Frontal cortex (tissue), 4 donors: Measurements from ENCODE around the gene ITPR1. TPM values are rescaled to one million over a fixed set of nuclear protein-coding genes. Genes with fewer than 3 reads are reported as not detected.

Experiments used
- DNase-seq, 2 donors: peaks; one replicate each; pipeline ENCODE4 v3.0.0; 2012; ENCODE audit warnings: low spot score in 2 of 2
- FAIRE-seq: peaks from 2 replicates; lab custom pipeline; 2012; peaks lifted over from hg19 to GRCh38; lab: Jason Lieb, UNC
- total RNA-seq: library from RNA; depleted of rRNA; stranded (reverse); fragments of >200 nt; gene quantifications from one replicate; pipeline ENCODE4 v1.2.3, GENCODE V29; 2014
- donor health status: control.
- donor health status: control.
- donor health status: control.

ITPR1 gene
- total RNA-seq, 1 donor from 2014 or later: 70.9 TPM

DNA sequence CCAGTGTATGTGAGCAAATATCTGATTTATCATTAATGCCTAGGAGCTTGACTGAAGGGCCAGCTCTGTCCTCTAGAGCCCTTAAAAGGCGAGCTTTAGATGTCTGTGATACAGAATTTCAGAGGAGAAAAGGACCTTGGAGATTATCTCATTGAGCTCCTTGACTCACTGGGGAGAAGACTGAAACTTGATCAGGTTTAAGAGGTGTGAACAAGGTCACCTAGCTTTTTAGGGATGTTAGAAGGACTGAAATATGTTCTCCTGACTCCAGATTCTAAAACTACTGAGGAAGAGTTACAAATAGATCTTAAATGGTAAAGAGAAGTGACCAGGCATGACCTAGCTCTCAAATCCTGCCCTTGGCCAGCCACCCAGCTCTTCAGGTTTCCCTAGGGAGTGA is 292.4 kb downstream of the ITPR1 start:
- FAIRE-seq: no peak
- DNase-seq: no peak

DNA sequence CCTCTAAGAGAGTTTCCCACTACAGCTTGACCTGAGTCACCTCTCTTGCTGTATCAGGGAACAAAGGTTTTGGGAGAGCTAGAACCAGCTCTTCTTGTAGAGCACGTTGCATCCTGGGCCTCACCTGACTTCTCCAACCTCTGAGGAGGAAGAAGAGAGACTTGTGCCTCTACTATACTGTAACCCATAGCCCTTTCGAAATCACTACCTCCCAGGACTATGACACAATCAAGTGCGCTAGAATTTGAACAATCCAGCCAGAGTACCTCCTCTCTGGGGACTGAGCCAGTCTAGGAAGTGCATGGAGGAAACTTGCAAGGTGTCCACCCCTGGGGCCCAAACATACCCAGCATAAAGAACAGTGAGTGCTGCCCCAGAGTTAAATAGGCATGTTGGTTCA is 293.3 kb downstream of the ITPR1 start:
- FAIRE-seq (no peak), DNase-seq (no peak)

GRCh38 chr3:4791358-4791757 is 298.2 kb downstream of the ITPR1 start:
- no peak for FAIRE-seq
- no peak for DNase-seq

- FAIRE-seq (no peak), DNase-seq (no peak)
Measured at GRCh38 chr3:4793311-4793710, 300.2 kb downstream of the ITPR1 start.

DNA sequence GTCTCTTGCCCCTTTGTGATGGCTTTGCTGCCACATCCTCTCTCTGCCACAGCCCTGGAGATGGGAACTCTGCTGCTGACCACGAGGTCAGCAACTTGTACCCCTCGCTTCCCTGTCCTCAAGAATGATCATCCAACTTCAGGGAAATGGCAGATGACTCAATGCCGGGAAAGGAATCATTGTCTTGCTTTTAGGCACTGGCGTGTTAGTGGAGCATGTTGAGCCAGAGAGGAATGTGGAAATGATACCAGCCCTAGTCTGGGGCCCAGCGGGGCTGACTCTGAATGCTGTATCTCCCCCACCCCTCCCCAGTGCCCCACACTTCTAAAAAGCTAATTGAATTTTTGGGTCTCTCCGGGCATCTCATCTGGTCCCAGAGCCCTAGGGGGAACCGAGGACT is 301.2 kb downstream of the ITPR1 start:
- no peak for DNase-seq
- FAIRE-seq: no peak

DNA sequence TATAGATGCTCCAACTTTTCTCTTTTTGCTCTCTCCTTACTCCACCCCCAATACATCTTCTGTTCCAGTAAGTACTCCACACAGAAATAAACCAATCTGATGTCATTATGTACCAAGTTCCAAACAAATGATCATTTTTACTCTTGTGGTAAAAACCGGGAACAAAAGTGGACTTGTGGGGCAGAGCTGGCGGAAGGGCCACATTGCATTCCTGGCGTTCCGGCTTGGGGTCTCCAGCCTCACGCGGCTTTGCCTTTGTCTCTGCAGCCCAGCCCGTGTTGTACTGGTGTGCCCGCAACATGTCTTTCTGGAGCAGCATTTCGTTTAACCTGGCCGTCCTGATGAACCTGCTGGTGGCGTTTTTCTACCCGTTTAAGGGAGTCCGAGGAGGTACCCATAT is 301.6 kb downstream of the ITPR1 start:
- FAIRE-seq (no peak), DNase-seq (no peak)

- DNase-seq (no peak), FAIRE-seq (no peak)
Measured at GRCh38 chr3:4795905-4796304, 302.8 kb downstream of the ITPR1 start.

GRCh38 chr3:4797201-4797705 is 304.1 kb downstream of the ITPR1 start:
- FAIRE-seq (no peak), DNase-seq (no peak)

DNA sequence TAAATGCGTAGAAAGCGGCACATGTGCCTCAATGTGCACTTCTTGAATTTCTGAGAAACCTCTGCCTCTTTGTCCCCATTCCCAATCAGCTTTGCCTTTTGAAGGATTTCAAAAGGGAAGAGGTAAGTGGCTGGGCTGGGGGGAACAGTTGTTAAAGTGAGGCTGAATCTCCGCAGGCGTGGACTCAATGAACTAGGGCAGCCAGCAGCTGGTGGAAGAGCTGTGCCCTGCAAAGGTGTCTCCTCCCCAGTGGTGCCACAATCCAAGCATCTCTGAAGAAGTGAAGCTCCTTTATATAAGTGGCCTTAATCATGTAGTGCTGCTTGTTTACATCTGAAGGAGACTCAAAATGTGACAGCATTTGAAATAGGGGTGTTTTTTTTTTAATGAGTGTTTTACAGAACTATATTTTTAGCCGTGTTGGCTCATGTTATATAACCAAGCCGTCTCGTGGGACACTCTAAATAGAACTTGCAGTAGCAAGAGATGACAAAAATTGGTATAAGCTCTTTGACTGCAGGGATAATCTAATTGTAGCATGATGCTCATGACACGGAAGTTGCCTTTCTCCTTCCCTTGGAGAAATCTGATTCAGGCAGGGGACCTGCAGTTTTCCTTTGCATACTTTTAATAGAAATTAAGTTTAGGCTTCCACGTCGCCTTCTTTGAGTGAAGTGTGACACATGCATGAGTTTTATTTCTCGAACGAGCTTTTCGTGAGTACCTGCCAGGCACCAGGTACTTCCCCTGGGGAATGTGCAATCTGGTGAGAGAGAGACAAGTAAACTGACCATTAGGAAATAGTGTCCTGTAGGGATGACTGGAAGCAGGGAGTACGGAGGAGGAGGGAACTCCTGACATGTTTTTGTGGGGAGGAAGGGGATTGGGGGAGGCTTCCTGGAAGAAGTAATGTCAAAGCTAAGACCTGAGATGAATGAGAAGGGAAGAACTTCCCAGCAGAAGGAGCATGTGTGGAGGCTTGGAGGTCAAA is 306.4 kb downstream of the ITPR1 start:
- no peak for DNase-seq
- no peak for FAIRE-seq

DNA sequence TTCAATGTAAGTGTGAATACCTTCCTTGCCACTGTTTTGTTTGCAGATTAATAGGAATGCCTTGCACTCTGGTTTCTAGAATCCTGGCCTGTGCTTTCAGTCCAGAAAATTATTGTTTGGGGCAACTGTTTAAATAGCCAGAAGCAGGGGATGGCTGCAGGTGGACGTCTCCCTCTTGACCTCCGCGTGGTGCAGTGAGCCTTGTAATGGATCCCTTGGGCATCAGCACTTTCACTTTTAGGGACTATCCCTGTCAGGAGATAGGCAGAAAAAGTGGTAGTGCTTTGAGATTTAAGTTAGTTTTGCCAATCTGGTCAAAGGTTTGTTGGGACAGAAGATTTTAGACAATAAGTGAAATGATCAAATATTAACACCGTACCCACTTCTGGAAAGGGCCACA is 307.4 kb downstream of the ITPR1 start:
- DNase-seq: no peak
- FAIRE-seq: no peak

DNA sequence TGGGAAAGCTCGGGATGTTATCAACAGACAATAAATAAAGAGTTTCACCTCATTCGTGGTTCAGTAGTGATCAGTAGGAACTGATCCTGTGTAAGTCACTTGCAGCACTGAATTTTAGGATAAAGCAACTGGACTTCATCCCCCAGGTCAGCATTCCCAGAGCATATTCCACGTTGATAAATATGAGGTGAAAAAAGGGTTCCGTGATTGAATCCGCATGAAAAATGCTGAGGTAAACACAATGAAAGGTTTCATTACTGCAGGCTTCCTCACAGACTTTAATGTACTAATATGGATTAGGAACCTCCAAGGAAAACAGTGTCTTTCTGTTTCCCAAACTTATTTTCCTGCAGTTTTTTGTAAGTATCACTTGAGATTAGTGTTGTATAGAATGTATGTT is 308.7 kb downstream of the ITPR1 start:
- FAIRE-seq: no peak
- no peak for DNase-seq

DNA sequence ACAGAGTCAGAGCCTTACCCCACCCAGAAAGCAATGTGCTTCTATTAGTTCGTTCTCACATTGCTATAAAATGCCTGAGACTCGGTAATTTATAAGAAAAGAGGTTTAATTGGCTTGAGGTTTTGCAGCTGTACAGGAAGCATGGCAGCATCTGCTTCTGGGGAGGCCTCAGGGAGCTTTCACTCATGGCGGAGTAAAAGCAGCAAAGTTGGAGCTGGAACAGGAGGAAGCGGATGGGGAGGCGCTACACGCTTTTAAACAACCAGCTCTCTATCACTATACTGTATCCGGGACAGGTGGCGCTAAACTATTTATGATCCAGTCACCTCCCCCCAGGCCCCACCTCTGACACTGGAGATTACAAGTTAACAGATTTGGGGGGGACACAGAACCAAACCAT is 309.8 kb downstream of the ITPR1 start:
- FAIRE-seq (no peak), DNase-seq (no peak)

GRCh38 chr3:4804161-4805058 is 311.3 kb downstream of the ITPR1 start:
- FAIRE-seq (no peak), DNase-seq (no peak)

DNA sequence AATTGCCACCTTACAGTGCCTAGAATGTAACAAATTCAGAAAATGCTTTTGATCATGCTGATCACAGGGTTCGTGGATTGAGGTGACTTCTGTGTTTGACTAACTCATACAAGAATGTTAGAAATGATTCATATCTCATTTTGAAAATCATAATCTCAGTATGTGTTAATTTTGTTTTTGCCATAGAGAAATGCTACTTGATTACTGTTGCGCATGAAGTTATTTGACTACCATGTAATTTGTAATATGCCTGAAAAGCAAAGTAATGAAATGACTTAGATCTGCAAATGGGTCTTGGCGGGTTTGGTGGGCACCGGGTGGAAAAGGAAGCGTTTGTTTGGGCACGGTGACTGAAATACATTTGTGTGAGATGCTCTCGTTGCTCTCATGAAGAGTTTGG is 312.5 kb downstream of the ITPR1 start:
- FAIRE-seq (no peak), DNase-seq (no peak)

GRCh38 chr3:4806535-4807108 is 313.5 kb downstream of the ITPR1 start:
- no peak for DNase-seq
- no peak for FAIRE-seq

GRCh38 chr3:4807381-4808280 is 314.5 kb downstream of the ITPR1 start:
- FAIRE-seq: no peak
- DNase-seq: no peak

DNA sequence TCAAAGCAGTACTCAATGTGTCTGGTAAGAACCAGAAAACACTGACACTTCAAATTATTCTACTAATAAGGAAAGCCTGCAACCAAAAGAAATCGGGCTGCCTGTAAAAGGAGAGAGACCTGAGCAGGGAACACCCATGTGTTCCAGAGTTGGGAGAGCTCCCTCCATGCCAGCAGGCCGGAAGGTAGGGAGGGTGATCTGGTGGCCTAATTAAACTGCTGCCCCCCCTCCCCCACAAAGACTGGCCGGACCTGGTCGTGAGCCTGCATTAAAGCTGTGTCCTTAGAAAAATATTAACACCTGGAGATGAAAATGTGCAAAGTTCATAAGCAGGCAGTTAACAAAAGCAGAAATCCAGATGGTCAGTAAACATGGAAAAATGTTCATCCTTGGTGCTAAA is 315.5 kb downstream of the ITPR1 start:
- DNase-seq (no peak), FAIRE-seq (no peak)

- DNase-seq (no peak), FAIRE-seq (no peak)
Measured at GRCh38 chr3:4809922-4810321, 316.8 kb downstream of the ITPR1 start.

- FAIRE-seq (no peak), DNase-seq (no peak)
Measured at GRCh38 chr3:4812591-4812990, 319.4 kb downstream of the ITPR1 start.
